ENCODE data around the gene PSMB5. TPM values are rescaled to one million over a fixed set of nuclear protein-coding genes. Genes with fewer than 3 reads are reported as not detected.

Gene PSMB5
- total and polyA plus RNA-seq, 2 of the 13 experiments (the other 11 are each of a cell fraction or from before 2014, with no cell fraction given): 705 to 871 TPM

DNA sequence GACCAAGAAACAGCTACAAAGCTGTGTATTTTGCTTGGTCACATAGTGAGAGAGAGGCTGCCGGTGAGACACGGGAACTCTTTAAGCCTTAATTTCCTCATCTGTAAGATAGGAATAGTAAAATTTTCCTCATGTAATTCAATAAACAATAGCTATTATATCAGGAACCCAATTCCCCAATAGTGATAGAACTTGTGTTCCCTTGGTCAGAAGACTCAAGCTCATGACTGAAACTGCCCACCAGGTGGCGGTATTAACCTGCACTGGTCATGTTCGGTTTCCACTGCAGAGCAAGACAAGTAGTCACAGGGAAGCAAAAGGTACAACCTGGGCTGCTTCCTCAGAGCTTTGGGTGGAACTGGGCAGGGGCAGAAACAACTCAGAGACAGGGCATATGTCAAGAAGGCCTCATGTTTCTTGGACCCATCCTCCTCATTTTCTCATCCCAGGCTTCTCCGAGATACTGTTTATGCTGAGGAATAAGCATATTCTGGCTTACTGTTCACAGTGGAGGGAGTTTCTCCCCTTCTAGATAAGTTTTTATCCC, 48.1 kb downstream of the PSMB5 start (continued):
- TF ChIP-seq, protein P1, sequence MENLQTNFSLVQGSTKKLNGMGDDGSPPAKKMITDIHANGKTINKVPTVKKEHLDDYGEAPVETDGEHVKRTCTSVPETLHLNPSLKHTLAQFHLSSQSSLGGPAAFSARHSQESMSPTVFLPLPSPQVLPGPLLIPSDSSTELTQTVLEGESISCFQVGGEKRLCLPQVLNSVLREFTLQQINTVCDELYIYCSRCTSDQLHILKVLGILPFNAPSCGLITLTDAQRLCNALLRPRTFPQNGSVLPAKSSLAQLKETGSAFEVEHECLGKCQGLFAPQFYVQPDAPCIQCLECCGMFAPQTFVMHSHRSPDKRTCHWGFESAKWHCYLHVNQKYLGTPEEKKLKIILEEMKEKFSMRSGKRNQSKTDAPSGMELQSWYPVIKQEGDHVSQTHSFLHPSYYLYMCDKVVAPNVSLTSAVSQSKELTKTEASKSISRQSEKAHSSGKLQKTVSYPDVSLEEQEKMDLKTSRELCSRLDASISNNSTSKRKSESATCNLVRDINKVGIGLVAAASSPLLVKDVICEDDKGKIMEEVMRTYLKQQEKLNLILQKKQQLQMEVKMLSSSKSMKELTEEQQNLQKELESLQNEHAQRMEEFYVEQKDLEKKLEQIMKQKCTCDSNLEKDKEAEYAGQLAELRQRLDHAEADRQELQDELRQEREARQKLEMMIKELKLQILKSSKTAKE (CRISPR knock-in tag; IDR thresholded peaks at IDR 0.05; ENCODE audit: borderline replicate concordance): no peak
- TF ChIP-seq, protein P2, sequence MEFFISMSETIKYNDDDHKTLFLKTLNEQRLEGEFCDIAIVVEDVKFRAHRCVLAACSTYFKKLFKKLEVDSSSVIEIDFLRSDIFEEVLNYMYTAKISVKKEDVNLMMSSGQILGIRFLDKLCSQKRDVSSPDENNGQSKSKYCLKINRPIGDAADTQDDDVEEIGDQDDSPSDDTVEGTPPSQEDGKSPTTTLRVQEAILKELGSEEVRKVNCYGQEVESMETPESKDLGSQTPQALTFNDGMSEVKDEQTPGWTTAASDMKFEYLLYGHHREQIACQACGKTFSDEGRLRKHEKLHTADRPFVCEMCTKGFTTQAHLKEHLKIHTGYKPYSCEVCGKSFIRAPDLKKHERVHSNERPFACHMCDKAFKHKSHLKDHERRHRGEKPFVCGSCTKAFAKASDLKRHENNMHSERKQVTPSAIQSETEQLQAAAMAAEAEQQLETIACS (CRISPR knock-in tag; IDR thresholded peaks at IDR 0.05): no peak
- TF ChIP-seq, protein P3, sequence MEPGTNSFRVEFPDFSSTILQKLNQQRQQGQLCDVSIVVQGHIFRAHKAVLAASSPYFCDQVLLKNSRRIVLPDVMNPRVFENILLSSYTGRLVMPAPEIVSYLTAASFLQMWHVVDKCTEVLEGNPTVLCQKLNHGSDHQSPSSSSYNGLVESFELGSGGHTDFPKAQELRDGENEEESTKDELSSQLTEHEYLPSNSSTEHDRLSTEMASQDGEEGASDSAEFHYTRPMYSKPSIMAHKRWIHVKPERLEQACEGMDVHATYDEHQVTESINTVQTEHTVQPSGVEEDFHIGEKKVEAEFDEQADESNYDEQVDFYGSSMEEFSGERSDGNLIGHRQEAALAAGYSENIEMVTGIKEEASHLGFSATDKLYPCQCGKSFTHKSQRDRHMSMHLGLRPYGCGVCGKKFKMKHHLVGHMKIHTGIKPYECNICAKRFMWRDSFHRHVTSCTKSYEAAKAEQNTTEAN (CRISPR knock-in tag; conservative IDR thresholded peaks at IDR 0.05): no peak
- TF ChIP-seq JUN (CRISPR knock-in tag; IDR thresholded peaks at IDR 0.05): no peak
- no peak for TF ChIP-seq TBX2 (CRISPR knock-in tag; IDR thresholded peaks at IDR 0.05; ENCODE audit: borderline replicate concordance)
- TF ChIP-seq, protein P4, sequence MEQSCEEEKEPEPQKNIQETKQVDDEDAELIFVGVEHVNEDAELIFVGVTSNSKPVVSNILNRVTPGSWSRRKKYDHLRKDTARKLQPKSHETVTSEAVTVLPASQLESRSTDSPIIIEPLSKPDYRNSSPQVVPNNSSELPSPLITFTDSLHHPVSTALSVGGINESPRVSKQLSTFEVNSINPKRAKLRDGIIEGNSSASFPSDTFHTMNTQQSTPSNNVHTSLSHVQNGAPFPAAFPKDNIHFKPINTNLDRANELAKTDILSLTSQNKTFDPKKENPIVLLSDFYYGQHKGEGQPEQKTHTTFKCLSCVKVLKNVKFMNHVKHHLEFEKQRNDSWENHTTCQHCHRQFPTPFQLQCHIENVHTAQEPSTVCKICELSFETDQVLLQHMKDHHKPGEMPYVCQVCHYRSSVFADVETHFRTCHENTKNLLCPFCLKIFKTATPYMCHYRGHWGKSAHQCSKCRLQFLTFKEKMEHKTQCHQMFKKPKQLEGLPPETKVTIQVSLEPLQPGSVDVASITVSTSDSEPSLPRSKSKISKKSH (CRISPR knock-in tag; IDR thresholded peaks at IDR 0.05; ENCODE audit: borderline replicate concordance): no peak
- TF ChIP-seq, protein P5, sequence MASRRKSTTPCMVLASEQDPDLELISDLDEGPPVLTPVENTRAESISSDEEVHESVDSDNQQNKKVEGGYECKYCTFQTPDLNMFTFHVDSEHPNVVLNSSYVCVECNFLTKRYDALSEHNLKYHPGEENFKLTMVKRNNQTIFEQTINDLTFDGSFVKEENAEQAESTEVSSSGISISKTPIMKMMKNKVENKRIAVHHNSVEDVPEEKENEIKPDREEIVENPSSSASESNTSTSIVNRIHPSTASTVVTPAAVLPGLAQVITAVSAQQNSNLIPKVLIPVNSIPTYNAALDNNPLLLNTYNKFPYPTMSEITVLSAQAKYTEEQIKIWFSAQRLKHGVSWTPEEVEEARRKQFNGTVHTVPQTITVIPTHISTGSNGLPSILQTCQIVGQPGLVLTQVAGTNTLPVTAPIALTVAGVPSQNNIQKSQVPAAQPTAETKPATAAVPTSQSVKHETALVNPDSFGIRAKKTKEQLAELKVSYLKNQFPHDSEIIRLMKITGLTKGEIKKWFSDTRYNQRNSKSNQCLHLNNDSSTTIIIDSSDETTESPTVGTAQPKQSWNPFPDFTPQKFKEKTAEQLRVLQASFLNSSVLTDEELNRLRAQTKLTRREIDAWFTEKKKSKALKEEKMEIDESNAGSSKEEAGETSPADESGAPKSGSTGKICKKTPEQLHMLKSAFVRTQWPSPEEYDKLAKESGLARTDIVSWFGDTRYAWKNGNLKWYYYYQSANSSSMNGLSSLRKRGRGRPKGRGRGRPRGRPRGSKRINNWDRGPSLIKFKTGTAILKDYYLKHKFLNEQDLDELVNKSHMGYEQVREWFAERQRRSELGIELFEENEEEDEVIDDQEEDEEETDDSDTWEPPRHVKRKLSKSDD (CRISPR knock-in tag; IDR thresholded peaks at IDR 0.05; ENCODE audit: low read depth): no peak
- TF ChIP-seq NR2F6 (IDR thresholded peaks at IDR 0.05): no peak
- TF ChIP-seq NR2F6 (CRISPR knock-in tag; IDR thresholded peaks at IDR 0.05): peak; percentile 39; the same call in 1 of the 2 replicates
- TF ChIP-seq MTF2 (CRISPR knock-in tag; IDR thresholded peaks at IDR 0.05; ENCODE audit: borderline replicate concordance): no peak
- TF ChIP-seq AKAP8 (CRISPR knock-in tag; IDR thresholded peaks at IDR 0.05): no peak
- TF ChIP-seq POLR2G (IDR thresholded peaks at IDR 0.05; ENCODE audit: low read depth, low read length): peak; percentile 38
- peak; percentile 99 for TF ChIP-seq SMC3 (IDR thresholded peaks at IDR 0.05; ENCODE audit: low read length)
- TF ChIP-seq, protein P6, sequence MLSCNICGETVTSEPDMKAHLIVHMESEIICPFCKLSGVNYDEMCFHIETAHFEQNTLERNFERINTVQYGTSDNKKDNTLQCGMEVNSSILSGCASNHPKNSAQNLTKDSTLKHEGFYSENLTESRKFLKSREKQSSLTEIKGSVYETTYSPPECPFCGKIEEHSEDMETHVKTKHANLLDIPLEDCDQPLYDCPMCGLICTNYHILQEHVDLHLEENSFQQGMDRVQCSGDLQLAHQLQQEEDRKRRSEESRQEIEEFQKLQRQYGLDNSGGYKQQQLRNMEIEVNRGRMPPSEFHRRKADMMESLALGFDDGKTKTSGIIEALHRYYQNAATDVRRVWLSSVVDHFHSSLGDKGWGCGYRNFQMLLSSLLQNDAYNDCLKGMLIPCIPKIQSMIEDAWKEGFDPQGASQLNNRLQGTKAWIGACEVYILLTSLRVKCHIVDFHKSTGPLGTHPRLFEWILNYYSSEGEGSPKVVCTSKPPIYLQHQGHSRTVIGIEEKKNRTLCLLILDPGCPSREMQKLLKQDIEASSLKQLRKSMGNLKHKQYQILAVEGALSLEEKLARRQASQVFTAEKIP (CRISPR knock-in tag; IDR thresholded peaks at IDR 0.05; ENCODE audit: borderline replicate concordance): no peak
- no peak for TF ChIP-seq EHMT2 (IDR thresholded peaks at IDR 0.05; ENCODE audit: borderline replicate concordance, low read depth, low read length)
- TF ChIP-seq ZNF563 (CRISPR knock-in tag; IDR thresholded peaks at IDR 0.05): no peak
- TF ChIP-seq, protein P7, sequence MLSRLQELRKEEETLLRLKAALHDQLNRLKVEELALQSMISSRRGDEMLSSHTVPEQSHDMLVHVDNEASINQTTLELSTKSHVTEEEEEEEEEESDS (CRISPR knock-in tag; IDR thresholded peaks at IDR 0.05; ENCODE audit: borderline replicate concordance): no peak
